Mesothelial cell of epicardium (in vitro differentiated cells): ENCODE results near the gene PCDHA10. TPM values are rescaled to one million over a fixed set of nuclear protein-coding genes. Genes with fewer than 3 reads are reported as not detected.
"Not testable (repeated sequence)": the region's sequence is repeated elsewhere in the genome, so short reads cannot be mapped to it uniquely, and the experiment has no call there.

Experiments used
- DNase-seq, 2 experiments: peaks; one replicate each; pipeline ENCODE4 v3.0.0; 2021; ENCODE audit warnings: low spot score in 2 of 2; ENCODE audit not compliant: unreplicated experiment in 2 of 2
- H3K27ac Mint-ChIP-seq: 2 replicates; pipeline ENCODE4 v1.8.0; 2021; ENCODE audit warnings: mixed read lengths
- H3K27me3 Mint-ChIP-seq: 2 replicates; pipeline ENCODE4 v1.8.0; 2021; ENCODE audit warnings: low read depth, mixed read lengths
- H3K36me3 Mint-ChIP-seq: 2 replicates; pipeline ENCODE4 v1.8.0; 2021; ENCODE audit warnings: mixed read lengths
- H3K4me1 Mint-ChIP-seq: 2 replicates; pipeline ENCODE4 v1.8.0; 2021; ENCODE audit warnings: mixed read lengths
- H3K4me3 Mint-ChIP-seq: 2 replicates; pipeline ENCODE4 v1.8.0; 2021; ENCODE audit warnings: mild to moderate bottlenecking, moderate library complexity, mixed read lengths
- H3K9me3 Mint-ChIP-seq: 2 replicates; pipeline ENCODE4 v1.8.0; 2021; ENCODE audit warnings: mixed read lengths
- CTCF ChIP-seq: fragments of 200-600 bp; sonication (generic); IDR thresholded peaks from one replicate; pipeline ENCODE4 v1.5.0; 2021; ENCODE audit warnings: antibody characterized with exemption; ENCODE audit not compliant: unreplicated experiment
- total RNA-seq: library from RNA; stranded (reverse); gene quantifications from 3 replicates; pipeline ENCODE4 v1.2.1, GENCODE V29; 2021

The PCDHA10 gene
- total RNA-seq = 18.6 to 20.1 TPM (median 19.8 TPM) in 3 replicates

GRCh38 chr5:140855772-140856674, at the start of gene PCDHA10:
Gene PCDHA10 (plus strand): TSS chr5:140855897. CDS start chr5:140856049, 152 bp downstream.
- peak; percentile 25 for TF ChIP-seq CTCF
- no peak for DNase-seq
- H3K27ac Mint-ChIP-seq = peak within 1 kb of the TSS; percentile 93
- H3K36me3 Mint-ChIP-seq = peaks cover 56% of the 10 kb centered on the region
- H3K4me3 Mint-ChIP-seq = peak within 1 kb of the TSS; percentile 77
- H3K9me3 Mint-ChIP-seq = peaks cover 34% of the 10 kb centered on the region
- peaks cover 9% of the 10 kb centered on the region for H3K4me1 Mint-ChIP-seq
- no peaks in the 10 kb centered on the region for H3K27me3 Mint-ChIP-seq

- peak in 1 of 2 experiments; percentile 78 for DNase-seq
- peak within 1 kb of the TSS; percentile 86 for H3K27ac Mint-ChIP-seq
- no peaks in the 10 kb centered on the region for H3K27me3 Mint-ChIP-seq
- peaks cover 37% of the 10 kb centered on the region for H3K9me3 Mint-ChIP-seq
- H3K36me3 Mint-ChIP-seq = peaks cover 48% of the 10 kb centered on the region
- peak within 1 kb of the TSS; percentile 91 for H3K4me3 Mint-ChIP-seq
- TF ChIP-seq CTCF = peak; percentile 62
- peaks cover 10% of the 10 kb centered on the region for H3K4me1 Mint-ChIP-seq
Measured at GRCh38 chr5:140806834-140807775, 48.6 kb upstream of the PCDHA10 start, which contains the start of gene PCDHA4. Gene PCDHA4 (plus strand): TSS chr5:140807068.

- not testable (repeated sequence) for H3K27me3 Mint-ChIP-seq, H3K27ac Mint-ChIP-seq, DNase-seq, H3K4me1 Mint-ChIP-seq
- H3K36me3 Mint-ChIP-seq = peaks cover 57% of the 10 kb centered on the region
- H3K4me3 Mint-ChIP-seq = peak overlapping the region; percentile 91
- peaks cover 46% of the 10 kb centered on the region for H3K9me3 Mint-ChIP-seq
Measured at GRCh38 chr5:140808241-140808888, 47.3 kb upstream of the PCDHA10 start.

GRCh38 chr5:140808889-140809291, 46.8 kb upstream of the PCDHA10 start:
- Mint-ChIP-seq H3K9me3 (peaks cover 42% of the 10 kb centered on the region), H3K36me3 (peaks cover 55% of the 10 kb centered on the region), H3K27me3 (no peaks in the 10 kb centered on the region), H3K4me1 (peaks cover 10% of the 10 kb centered on the region), H3K27ac (no peak overlapping the region), H3K4me3 (no peak overlapping the region)
- no peak for TF ChIP-seq CTCF
- no peak for DNase-seq

- no peak for TF ChIP-seq CTCF
- DNase-seq = no peak
Measured at GRCh38 chr5:140821375-140822280, 34.1 kb upstream of the PCDHA10 start, which contains the start of gene PCDHA5. Gene PCDHA5 (plus strand): TSS chr5:140821613.

More at GRCh38 chr5:140821375-140822280, 34.1 kb upstream of the PCDHA10 start, which contains the start of gene PCDHA5:
- Mint-ChIP-seq H3K27ac (no peak within 1 kb of the TSS), H3K4me3 (no peak within 1 kb of the TSS), H3K27me3 (no peaks in the 10 kb centered on the region), H3K9me3 (peaks cover 22% of the 10 kb centered on the region), H3K4me1 (no peaks in the 10 kb centered on the region), H3K36me3 (peaks cover 32% of the 10 kb centered on the region)
